ENCODE data around the gene KATNBL1.

DNA sequence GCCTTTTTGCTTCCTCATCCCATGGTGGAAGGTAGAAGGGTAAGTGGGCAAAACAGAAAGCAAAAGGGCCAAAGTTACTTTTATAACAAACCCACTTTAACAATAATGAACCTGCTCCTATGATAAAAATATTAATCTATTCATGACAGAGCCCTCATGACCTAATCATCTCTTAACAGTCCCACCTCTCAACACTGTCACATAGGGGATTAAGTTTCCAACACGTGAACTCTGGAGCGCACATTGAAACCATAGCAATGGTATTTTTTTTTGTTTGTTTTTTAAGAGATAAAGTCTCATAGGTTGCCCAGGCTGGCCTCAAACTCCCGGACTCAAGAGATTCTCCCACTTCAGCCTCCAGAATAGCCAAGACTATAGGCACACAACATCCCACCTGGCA is 30.7 kb downstream of the KATNBL1 start:
- TF ChIP-seq, protein P1, sequence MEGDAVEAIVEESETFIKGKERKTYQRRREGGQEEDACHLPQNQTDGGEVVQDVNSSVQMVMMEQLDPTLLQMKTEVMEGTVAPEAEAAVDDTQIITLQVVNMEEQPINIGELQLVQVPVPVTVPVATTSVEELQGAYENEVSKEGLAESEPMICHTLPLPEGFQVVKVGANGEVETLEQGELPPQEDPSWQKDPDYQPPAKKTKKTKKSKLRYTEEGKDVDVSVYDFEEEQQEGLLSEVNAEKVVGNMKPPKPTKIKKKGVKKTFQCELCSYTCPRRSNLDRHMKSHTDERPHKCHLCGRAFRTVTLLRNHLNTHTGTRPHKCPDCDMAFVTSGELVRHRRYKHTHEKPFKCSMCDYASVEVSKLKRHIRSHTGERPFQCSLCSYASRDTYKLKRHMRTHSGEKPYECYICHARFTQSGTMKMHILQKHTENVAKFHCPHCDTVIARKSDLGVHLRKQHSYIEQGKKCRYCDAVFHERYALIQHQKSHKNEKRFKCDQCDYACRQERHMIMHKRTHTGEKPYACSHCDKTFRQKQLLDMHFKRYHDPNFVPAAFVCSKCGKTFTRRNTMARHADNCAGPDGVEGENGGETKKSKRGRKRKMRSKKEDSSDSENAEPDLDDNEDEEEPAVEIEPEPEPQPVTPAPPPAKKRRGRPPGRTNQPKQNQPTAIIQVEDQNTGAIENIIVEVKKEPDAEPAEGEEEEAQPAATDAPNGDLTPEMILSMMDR (IDR thresholded peaks at IDR 0.05; ENCODE audit: poor library complexity): no peak
- no peak for TF ChIP-seq EZH2 (IDR thresholded peaks at IDR 0.05; ENCODE audit: borderline replicate concordance)
